GM21619 (cell line): Measurements from ENCODE around the gene ANKRD10.
A peak's percentile ranks its signal among the peaks of the same experiment; 100 is the strongest.

ENCODE experiments used
- ATAC-seq: cut with Tn5 transposase; IDR thresholded peaks from one replicate; pipeline ENCODE4 v1.9.1; 2021; ENCODE audit not compliant: unreplicated experiment

ANKRD10 gene

DNA sequence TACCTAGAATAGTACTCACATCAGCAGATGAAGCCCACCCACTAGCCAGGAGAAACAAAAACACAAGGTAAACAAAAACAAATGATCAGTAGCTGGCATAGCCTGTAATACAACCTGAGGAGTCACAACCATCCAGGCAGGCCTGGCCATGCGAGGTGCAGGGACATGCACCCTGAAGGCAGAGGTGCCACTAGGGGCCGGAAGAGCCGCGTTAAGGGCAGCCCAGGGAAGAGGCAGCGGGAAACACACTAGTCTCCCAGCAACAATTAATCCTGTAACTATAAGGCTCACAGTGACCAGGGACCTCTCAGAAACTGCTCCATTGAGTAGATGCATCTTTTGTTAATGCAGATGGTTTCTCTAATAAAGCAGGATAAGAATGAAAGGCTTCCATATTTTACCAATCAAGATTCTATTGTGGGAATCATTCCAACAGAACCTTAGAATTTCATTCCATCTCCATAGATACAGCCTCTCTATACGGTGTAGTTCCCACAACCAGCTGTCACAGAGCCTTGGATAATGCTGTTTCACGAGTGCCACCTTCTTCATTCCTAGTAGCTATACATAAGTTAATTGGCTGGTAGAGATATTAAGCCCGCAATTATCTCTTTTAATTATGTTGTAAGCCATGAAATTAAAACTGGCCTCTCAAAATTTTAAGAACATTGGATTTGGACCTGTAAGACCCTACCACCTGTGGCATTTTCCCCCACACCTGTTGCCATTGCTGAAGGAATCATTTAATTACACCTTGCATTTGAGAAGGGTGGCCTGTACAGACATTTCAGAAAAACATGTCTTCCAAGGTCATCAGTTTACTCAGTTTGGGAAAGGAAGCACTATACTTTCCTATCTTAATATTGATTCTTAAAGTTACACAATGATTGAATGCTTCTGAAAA, 28.7 kb downstream of the ANKRD10 start:
- ATAC-seq: no peak

DNA sequence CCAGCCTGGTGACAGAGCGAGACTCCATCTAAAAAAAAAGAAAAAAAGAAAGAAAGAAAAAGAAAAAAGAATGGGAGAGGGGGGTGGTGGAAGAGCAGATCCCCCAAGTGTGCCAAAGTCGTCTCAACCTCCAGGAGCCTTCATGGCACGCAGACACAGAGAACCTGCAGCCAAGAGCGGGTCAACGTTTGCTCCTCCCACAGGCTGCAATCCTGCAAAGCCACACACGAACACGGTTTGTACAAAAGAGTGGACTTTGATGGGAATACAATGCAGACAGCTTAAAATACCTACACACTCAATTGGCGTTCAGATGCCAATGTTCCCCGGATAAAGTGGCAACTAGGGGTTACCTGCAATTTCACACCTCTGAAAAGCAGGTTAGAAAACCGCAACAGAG, 29.4 kb downstream of the ANKRD10 start:
- no peak for ATAC-seq

DNA sequence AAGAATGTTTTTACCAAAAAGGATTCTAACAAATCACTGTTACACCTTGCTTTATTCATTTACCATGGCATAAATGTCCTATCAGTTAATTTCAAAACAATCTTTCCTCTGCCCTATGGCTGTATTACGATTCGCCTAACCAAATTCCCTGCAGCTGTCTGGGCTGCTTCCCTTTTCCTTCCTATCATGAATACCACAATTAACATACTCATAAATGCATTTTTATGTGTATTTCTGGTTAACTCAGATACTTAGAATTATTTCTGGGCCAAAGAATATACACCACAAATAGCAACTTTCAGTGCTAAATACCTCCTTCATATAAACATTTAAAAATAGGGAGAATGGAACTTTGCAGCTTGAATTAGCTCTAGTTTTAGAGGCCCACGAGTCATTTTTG, 30.4 kb downstream of the ANKRD10 start:
- ATAC-seq: no peak

DNA sequence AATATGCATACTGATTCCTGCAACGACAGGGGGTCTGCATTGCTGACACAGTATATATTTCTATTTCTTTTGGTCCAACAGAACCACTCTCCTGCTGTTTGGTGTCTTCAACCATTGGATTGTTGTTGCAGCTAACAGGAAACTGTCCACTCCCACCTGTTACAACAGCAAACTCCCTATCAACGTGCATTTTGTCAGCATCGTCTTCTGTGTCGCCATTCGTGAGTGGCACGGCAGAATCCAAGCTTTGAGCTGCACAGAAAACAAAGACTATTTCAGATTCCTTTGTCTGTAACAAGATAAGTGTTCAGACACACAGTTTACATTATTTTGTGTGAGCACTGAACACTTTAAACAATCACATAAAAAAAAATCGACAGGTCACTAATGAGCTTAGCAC, 31.3 kb downstream of the ANKRD10 start:
- ATAC-seq: no peak

GRCh38 chr13:110882972-110883371, 31.9 kb downstream of the ANKRD10 start:
- no peak for ATAC-seq

GRCh38 chr13:110881839-110882627, 32.8 kb downstream of the ANKRD10 start:
- no peak for ATAC-seq

- ATAC-seq: no peak
Observed at GRCh38 chr13:110880627-110881026, 34.2 kb downstream of the ANKRD10 start.

DNA sequence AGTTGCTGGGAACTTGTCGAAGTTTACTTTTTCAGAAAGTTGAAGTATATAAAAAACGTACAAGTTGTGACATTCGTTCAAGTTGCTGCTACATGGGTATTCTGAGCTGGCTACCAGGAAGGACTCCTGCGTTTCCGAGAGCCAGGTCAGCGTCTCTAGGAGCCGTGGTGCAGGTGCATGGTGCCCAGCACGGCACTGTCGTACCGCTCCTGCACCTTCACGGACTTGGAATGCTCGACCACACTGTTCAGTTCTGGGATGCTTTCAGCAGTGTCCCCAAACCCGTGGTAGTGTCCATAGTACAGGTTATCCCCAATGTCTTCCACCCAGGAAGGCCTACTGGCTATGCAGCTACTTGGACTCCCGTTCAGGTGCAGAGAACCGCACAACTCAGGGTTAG, 35.4 kb downstream of the ANKRD10 start:
- ATAC-seq: no peak

- ATAC-seq: no peak
Observed at GRCh38 chr13:110877737-110878258, 37.1 kb downstream of the ANKRD10 start.

GRCh38 chr13:110876609-110877008, 38.3 kb downstream of the ANKRD10 start:
- no peak for ATAC-seq

- ATAC-seq: no peak
Observed at GRCh38 chr13:110875241-110875640, 39.6 kb downstream of the ANKRD10 start.

GRCh38 chr13:110874508-110874960, 40.3 kb downstream of the ANKRD10 start:
- peak; percentile 68 for ATAC-seq

DNA sequence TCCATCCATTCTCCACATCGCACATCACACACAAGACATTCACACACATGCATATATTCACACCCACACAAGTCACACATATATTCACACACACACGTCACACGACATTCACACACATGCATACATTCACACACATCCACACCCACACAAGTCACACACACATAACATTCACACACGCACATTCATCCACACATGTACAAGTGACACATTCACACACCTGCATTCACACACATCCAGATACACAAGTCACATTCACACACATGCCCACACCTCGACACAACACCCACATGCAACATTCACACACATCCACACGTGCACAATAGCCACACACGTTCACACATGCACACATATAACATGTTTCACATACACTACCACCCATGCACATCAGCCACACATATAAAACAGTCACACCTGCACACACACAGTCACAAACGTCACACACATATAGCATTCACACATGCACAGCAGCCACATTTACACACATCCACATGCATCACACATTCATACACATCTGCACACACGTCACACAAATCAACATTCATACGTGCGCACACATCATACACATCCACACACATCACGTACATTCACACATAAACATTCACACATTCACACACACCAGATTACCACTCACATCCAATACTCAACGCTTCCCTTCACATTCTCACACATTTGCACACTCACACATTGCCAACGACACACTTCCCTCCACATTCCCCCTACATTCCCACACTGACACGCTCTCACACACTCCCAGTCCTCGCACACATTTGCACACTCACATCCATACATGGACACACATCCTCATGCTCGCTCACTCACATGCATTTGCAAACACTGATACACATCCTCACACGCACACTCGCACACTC, 41.0 kb downstream of the ANKRD10 start:
- no peak for ATAC-seq

- ATAC-seq: no peak
Observed at GRCh38 chr13:110872768-110873638, 41.9 kb downstream of the ANKRD10 start.

GRCh38 chr13:110872034-110872767, 42.7 kb downstream of the ANKRD10 start:
- no peak for ATAC-seq

GRCh38 chr13:110869805-110870706, 44.8 kb downstream of the ANKRD10 start:
- ATAC-seq: no peak

DNA sequence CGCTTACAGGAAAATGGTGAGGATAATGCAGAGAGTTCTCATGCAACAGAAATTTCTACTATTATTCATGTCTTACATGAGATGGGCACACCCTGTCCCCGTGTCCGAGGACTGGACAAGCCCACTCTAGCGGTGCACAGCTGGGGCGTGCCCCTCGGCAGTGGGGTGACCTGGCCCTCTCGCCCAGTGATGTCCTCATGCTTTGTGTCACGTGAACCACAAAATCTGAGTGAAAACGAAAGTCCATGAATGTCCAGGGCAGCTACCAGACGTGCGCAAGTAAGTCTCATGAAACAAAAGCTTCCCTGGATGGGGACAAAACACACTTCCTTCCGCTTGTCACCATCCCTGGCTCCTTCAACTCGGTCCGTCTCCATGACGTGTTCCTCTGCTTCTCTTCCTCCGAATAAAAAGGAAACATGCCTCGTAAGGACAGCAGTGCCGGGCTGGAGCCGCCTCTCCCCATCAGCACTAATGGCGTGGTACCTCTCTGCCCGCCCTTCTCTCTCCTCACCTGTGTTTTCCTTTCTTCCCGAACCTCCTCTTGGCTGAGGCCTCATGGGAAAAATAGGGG, 45.6 kb downstream of the ANKRD10 start:
- ATAC-seq: no peak

DNA sequence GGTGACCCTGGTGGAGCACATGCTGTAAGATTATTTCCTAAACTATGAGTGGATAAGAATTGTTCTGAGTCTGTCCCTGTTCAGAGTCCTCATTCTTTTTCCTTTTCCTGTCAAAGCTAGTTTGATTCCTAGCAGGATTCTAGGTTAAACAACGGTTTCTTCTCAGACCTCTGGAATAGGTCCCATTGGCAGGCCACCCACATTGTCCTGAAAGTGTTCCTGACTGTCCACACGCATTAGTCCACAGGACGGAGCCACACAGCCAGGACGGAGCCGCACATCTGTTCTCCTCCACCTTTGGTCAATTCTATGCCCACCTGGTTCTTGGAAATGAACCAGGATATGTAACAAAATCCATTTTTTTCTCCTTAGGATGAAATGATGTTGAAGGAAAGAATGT, 46.1 kb downstream of the ANKRD10 start:
- no peak for ATAC-seq
